HG02884 (cell line): ENCODE results near the gene PCBP3.
"Not testable (repeated sequence)": the region's sequence is repeated elsewhere in the genome, so short reads cannot be mapped to it uniquely, and the experiment has no call there.

Experiments
- ATAC-seq: cut with Tn5 transposase; IDR thresholded peaks from one replicate; pipeline ENCODE4 v1.9.1; 2021; ENCODE audit warnings: mild to moderate bottlenecking, moderate library complexity; ENCODE audit not compliant: unreplicated experiment

The PCBP3 gene

GRCh38 chr21:45669382-45669781 is 25.9 kb downstream of the PCBP3 start:
- ATAC-seq: no peak

- ATAC-seq: no peak
These were observed 27.2 kb downstream of the PCBP3 start for GRCh38 chr21:45670731-45671130.

- ATAC-seq: not testable (repeated sequence)
These were observed 35.3 kb downstream of the PCBP3 start for GRCh38 chr21:45678790-45679189.

- no peak for ATAC-seq
These were observed 36.7 kb downstream of the PCBP3 start for GRCh38 chr21:45680215-45680614.

GRCh38 chr21:45695086-45695485 is 51.6 kb downstream of the PCBP3 start:
- no peak for ATAC-seq

GRCh38 chr21:45698493-45699184 is 55.1 kb downstream of the PCBP3 start:
- no peak for ATAC-seq

- no peak for ATAC-seq
These were observed 55.9 kb downstream of the PCBP3 start for GRCh38 chr21:45699251-45699942.

- no peak for ATAC-seq
These were observed 56.4 kb downstream of the PCBP3 start for GRCh38 chr21:45699966-45700365.

- no peak for ATAC-seq
These were observed 56.9 kb downstream of the PCBP3 start for GRCh38 chr21:45700461-45700860.

GRCh38 chr21:45704311-45705108 is 61.0 kb downstream of the PCBP3 start:
- ATAC-seq: no peak

GRCh38 chr21:45706299-45706698 is 62.8 kb downstream of the PCBP3 start:
- no peak for ATAC-seq

- no peak for ATAC-seq
These were observed 65.6 kb downstream of the PCBP3 start for GRCh38 chr21:45709173-45709572.

- no peak for ATAC-seq
These were observed 66.3 kb downstream of the PCBP3 start for GRCh38 chr21:45709696-45710268.

- not testable (repeated sequence) for ATAC-seq
These were observed 66.8 kb downstream of the PCBP3 start for GRCh38 chr21:45710306-45710705.

GRCh38 chr21:45713613-45714012 is 70.1 kb downstream of the PCBP3 start:
- ATAC-seq: no peak

GRCh38 chr21:45715441-45715840 is 71.9 kb downstream of the PCBP3 start:
- no peak for ATAC-seq

GRCh38 chr21:45718413-45718812 is 74.9 kb downstream of the PCBP3 start:
- ATAC-seq: no peak

- ATAC-seq: no peak
These were observed 75.8 kb downstream of the PCBP3 start for GRCh38 chr21:45719177-45719802.

- ATAC-seq: not testable (repeated sequence)
These were observed 76.7 kb downstream of the PCBP3 start for GRCh38 chr21:45720204-45720603.

- ATAC-seq: no peak
These were observed 78.1 kb downstream of the PCBP3 start for GRCh38 chr21:45721671-45722070.
